Measurements from ENCODE around the gene NRARP.
A peak's percentile ranks its signal among the peaks of the same experiment; 100 is the strongest.
"Not testable (repeated sequence)": the region's sequence is repeated elsewhere in the genome, so short reads cannot be mapped to it uniquely, and the experiment has no call there.

Gene NRARP

GRCh38 chr9:137276473-137277328, 25.4 kb downstream of the NRARP start:
- DNase-seq (ENCODE audit: low spot score), result no peak

- no peak for DNase-seq (ENCODE audit: low spot score)
Measured at GRCh38 chr9:137275588-137276472, 26.2 kb downstream of the NRARP start.

- no peak for DNase-seq (ENCODE audit: low spot score)
Measured at GRCh38 chr9:137275203-137275587, 26.9 kb downstream of the NRARP start.

- DNase-seq (ENCODE audit: low spot score), result no peak
Measured at GRCh38 chr9:137273611-137274320, 28.3 kb downstream of the NRARP start.

- DNase-seq (ENCODE audit: low spot score), result no peak
Measured at GRCh38 chr9:137273095-137273490, 29.0 kb downstream of the NRARP start.

- no peak for DNase-seq (ENCODE audit: low spot score)
Measured at GRCh38 chr9:137272241-137273094, 29.6 kb downstream of the NRARP start.

GRCh38 chr9:137271696-137272076, 30.4 kb downstream of the NRARP start:
- no peak for DNase-seq (ENCODE audit: low spot score)

- peak; percentile 34 for DNase-seq (ENCODE audit: low spot score)
Measured at GRCh38 chr9:137270929-137271695, 31.0 kb downstream of the NRARP start.

- no peak for DNase-seq (ENCODE audit: low spot score)
Measured at GRCh38 chr9:137269231-137269772, 32.8 kb downstream of the NRARP start.

- no peak for DNase-seq (ENCODE audit: low spot score)
Measured at GRCh38 chr9:137268538-137269201, 33.4 kb downstream of the NRARP start.

- DNase-seq (ENCODE audit: low spot score), result no peak
Measured at GRCh38 chr9:137267933-137268355, 34.1 kb downstream of the NRARP start.

GRCh38 chr9:137266585-137267453, 35.3 kb downstream of the NRARP start:
- no peak for DNase-seq (ENCODE audit: low spot score)

GRCh38 chr9:137266162-137266527, 35.9 kb downstream of the NRARP start:
- no peak for DNase-seq (ENCODE audit: low spot score)

- DNase-seq (ENCODE audit: low spot score), result no peak
Measured at GRCh38 chr9:137265496-137266161, 36.4 kb downstream of the NRARP start.

GRCh38 chr9:137264067-137264466, 38.0 kb downstream of the NRARP start:
- DNase-seq (ENCODE audit: low spot score), result no peak

GRCh38 chr9:137263506-137263905, 38.6 kb downstream of the NRARP start:
- no peak for DNase-seq (ENCODE audit: low spot score)

GRCh38 chr9:137262909-137263285, 39.2 kb downstream of the NRARP start:
- DNase-seq (ENCODE audit: low spot score), result no peak

GRCh38 chr9:137262173-137262908, 39.7 kb downstream of the NRARP start:
- DNase-seq (ENCODE audit: low spot score), result not testable (repeated sequence)

All from CD4-positive, alpha-beta T cell treated with Interleukin-6 at 100 ng/mL for 8 hours (primary cell).